HG03571 (cell line): ENCODE results near the gene FGD3.
A peak's percentile ranks its signal among the peaks of the same experiment; 100 is the strongest.
"Not testable (repeated sequence)": the region's sequence is repeated elsewhere in the genome, so short reads cannot be mapped to it uniquely, and the experiment has no call there.

Experiments
- ATAC-seq: cut with Tn5 transposase; IDR thresholded peaks from one replicate; pipeline ENCODE4 v1.9.1; 2021; ENCODE audit not compliant: unreplicated experiment

The FGD3 gene

GRCh38 chr9:92947268-92948037 is at the start of gene FGD3:
FGD3 (plus strand) TSS chr9:92947523; CDS start chr9:92976257, 28,734 bp downstream.
- ATAC-seq = no peak

DNA sequence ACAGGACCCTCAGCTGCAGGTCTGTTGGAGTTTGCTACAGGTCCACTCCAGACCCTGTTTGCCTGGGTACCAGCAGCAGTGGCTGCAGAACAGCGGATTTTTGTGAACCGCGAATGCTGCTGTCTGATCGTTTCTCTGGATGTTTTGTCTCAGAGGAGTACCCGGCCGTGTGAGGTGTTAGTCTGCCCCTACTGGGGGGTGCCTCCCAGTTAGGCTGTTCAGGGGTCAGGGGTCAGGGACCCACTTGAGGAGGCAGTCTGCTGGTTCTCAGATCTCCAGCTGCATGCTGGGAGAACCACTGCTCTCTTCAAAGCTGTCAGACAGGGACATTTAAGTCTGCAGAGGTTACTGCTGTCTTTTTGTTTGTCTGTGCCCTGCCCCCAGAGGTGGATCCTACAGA is 42.2 kb upstream of the FGD3 start:
- not testable (repeated sequence) for ATAC-seq

DNA sequence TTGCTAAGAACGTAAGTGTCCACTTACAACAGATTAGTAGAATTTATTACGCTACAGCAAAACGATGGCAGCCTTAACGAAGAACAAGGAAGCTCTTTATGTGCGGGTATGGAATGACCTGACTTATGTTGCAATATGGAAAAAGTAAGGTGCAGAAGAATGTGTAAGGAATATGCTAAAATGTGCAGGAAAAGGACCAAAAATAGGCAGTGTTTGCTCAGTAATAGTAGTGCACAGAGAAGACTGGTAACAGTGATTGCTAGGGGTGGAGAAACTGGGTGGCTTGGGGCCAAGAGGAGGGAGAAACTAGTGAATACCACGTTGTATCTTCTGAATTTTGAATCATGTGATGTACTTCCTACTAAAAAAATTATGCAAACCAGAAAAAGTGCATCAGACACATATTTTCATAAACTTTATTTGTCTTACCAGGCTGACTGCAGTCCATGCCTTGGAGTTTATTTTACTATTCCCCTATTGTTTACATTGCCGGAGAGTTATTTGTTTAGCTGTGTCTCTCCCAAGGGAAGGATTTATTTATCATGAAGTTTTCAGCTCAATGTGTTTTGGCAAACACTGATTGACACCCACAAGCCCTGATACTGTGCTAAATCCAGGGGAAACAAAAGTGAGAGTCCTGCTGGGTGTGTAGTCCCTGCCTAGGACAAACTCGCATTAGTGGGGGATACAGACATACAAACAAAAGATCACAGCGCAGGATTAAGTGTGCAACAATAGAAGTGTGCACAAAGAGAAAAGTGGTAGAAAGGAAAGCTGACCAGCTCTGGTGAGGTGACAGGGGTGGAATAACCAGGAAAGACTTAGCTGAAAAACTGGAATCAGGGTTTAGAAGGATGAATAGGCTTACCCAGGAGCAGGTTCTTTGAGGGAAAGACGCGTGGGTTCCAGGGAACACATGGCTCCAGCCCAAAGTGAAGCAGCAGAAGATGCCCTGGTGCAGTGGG is 35.5 kb upstream of the FGD3 start:
- ATAC-seq = no peak

GRCh38 chr9:92917176-92917800 is 30.0 kb upstream of the FGD3 start:
- ATAC-seq = no peak

GRCh38 chr9:92920437-92920836 is 26.9 kb upstream of the FGD3 start:
- no peak for ATAC-seq

DNA sequence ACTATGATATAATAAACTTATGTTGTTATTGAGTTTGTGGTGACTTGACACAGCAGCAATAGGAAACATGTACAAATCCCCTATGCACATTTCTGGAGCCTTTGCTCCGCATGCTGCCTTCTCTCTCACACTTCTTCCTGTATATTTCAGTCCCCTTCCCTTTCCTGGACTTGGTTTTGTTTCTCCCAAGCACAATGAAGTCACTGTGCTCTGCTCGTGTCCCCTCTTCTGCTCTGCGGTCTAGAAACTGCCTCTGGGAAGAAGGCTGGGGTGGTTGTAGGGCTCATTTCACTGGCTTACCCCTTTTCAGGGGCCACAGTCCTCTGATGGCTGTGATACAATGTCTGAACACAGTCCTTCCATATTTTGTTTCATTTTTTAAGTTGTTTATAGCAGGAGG is 15.7 kb upstream of the FGD3 start:
- no peak for ATAC-seq

DNA sequence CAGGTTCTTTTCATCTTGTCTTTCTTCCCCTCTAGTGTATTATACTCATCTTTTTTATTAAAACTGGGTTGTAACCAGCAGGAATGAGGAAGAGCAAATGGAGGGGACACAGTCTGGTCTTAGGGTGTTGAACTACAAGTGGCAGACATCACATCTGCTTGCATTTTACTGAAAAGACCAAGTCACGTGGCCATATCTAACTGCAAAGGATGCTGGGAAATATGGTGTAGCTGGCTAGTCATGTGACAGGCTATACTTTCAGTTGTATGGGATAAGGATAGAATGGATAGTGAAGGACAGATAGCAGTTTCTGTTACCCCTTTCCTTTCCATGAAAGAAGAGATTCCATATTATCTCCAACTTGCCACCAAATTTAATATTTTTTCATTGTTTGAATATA is 13.0 kb upstream of the FGD3 start:
- ATAC-seq = no peak

- no peak for ATAC-seq
Observed at GRCh38 chr9:92938025-92938424, 9.3 kb upstream of the FGD3 start.

GRCh38 chr9:92941861-92942260 is 5.5 kb upstream of the FGD3 start:
- ATAC-seq = no peak

DNA sequence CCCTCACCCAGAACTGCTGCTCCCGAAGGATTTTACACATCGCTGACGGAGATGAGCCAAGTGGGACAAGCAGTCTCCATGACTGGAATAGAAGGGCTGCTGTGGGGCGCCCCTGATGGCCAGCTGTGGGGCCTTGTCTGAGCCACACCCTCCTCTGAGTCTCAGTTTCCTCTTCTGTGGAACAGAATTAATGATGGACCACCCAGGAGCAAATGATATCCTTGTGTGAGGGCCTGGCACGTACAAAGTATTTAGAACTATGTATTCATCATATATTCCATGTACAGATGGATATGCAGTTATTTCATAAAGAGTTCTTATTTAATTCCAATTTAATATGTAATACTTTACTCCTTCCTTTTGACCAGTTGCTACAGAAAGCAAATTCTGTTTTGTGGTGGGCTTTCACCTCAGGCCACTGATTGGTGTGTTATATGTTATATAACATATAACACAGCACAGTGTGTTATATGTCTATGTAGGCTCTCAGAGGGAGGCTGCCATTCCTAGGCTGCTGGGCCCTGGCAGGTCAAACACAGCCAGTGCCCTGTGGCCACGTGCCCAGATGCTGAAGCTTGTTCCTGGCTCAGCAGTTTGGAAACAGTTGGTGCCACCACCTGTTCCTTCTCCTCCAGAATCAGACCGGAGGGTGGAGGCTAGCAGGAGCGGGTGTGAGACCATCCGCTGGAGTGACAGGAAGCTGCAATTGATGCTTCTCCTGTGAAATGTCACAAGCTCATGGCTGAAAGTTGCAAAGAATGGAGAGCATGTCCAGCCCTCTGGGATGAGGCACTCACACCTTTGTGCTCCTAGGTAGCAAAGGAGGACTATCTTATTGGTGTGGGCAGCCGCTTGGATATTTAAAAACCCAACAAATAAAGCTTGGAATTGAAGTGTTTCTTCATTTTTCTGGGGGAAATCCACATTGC is 4.4 kb upstream of the FGD3 start:
- ATAC-seq = no peak

DNA sequence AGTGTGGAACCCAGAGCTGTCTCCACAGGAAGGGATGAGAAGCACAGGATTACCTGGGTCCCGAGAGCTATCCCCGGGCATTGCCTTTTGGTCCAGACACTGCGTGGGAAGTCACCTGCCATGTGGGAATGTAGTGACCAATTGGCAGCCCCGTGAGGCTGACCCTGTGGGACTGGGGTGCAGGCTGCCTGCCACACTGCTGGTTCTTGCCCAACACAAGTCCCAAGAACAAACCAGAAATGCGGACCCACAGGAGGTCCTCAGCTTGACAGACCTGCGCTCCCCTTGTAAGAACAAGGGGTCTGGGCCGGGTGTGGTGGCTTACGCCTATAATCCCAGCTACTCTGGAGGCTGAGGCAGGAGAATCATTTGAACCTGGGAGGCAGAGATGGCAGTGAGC is 2.4 kb upstream of the FGD3 start:
- no peak for ATAC-seq

- no peak for ATAC-seq
Observed at GRCh38 chr9:92945796-92946195, 1.5 kb upstream of the FGD3 start.

GRCh38 chr9:92948038-92948534 is 763 bp downstream of the FGD3 start:
- ATAC-seq = no peak

- ATAC-seq = no peak
Observed at GRCh38 chr9:92948632-92949031, 1.3 kb downstream of the FGD3 start.

- ATAC-seq = no peak
Observed at GRCh38 chr9:92949266-92949982, 2.1 kb downstream of the FGD3 start.

DNA sequence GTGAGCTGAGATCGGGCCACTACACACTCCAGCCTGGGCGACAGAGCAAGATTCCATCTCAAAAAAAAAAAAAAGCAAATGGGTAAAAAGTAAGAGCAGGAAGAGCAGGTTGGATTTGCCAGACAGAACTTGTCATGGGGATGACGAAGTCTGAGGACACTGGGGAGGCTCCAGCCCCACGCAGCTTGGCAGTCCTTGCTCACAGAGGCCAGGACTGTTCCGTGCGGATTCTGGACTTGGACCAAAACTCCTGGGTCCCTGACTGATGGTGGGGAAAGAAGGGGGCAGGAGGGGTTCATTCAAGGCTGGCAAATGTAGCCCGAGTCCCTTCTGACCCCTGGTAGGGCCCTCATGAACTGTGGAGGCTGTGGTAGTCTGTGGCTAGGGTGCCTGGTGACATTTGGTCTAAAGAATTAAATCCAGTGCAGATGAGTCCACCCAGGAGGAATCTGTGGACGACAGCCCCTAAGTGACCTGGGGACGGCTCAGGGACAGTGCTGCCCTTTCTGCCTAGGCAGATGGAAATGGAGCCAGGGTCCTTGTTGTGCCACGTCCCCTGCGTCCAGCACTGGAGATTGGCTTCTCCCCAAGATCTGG is 3.1 kb downstream of the FGD3 start:
- no peak for ATAC-seq

DNA sequence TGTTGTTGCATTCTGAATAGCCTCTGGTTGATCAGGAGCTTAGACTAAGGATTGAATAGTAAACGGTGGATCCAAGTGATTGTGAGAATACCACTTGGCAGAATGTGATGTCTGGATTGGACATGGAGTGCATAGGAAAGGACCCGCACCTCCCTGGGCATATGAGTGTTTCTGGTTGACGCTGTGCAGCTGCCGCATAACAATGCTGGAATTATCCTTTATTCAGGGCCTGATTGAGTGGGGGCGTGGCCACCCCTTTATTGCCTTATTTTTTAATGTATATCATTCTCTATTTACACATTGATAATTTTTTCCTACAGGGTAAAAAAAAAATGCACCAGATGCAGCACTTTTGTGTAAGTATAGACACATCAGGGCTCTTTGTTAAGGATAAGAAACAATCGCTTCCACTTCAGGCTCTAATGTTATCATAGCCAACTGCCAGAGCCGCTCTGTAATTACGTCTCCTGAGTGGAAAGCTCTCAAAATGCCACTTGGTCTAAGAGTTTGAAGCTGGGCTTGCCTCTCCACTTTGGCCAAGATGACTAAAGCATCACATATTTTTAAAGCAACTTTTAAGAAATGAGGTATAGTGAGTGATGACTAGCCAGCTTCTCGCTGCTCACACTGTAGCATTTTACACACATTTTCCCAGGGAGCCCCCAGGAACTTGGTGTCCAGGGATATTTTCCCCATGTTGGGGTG is 5.7 kb downstream of the FGD3 start:
- no peak for ATAC-seq

DNA sequence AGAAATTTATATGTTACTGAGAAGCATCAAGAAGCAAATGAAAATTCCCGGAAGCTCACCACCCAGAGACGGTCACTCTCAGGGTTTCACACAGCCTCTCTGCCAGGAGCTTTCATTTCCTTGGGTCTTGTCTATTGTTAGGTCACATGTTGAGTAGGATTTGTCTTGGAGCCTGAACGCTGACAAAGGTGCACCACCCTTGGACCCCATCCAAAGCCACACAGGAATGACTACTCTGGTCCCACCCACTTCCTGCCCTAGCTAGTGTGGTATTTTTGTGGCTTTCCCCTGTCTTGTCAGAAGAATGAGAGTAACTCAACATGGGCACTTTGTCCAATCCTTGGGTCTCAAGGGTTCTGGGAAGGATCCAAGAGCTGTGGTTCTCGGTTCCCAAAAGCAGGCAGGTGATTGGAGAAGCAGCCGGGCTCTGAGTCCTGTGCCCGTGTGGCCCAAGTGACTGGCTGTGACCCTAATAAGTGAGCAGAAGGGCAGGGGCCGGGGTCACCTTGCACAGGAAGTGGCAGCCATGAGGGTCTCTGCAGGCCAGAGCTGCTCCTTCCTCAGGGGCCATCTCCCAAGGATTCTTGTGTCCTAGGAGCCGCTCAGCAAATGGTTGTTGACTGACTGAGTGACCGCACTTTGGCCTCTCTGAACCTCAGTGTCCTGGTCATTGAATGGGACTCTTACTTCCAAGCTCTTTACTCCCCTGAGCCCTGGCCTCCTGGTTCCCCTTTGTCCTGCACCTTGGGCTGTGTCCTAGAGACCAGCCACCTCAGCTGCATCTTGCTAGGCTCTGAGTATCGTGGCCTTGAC is 6.9 kb downstream of the FGD3 start:
- peak; percentile 60 for ATAC-seq
